ENCODE results near the gene STK36. TPM values are rescaled to one million over a fixed set of nuclear protein-coding genes. Genes with fewer than 3 reads are reported as not detected.

STK36 gene
- total and polyA plus RNA-seq, 2 donors (not counting 1 experiment from before 2014, with no cell fraction given), result 29.0 to 42.9 TPM

- intact Hi-C loops (cut with micrococcal nuclease), result no loop called here
Observed at GRCh38 chr2:218694405-218695145, 22.7 kb downstream of the STK36 start.

More at GRCh38 chr2:218694405-218695145, 22.7 kb downstream of the STK36 start:
- no peak overlapping the region for H3K27ac ChIP-seq (ENCODE audit: low read length in 2 of 2)
- H3K79me2 ChIP-seq (ENCODE audit: control insufficient read depth, insufficient read depth, low read length), result no peaks in the 10 kb centered on the region
- ChIA-PET POLR2A (no interaction called here), CTCF (interaction anchor here (0.7 kb wide), 1 partner anchor 35 kb away, joined by 3 read pairs; the partner anchor contains the start of genes BCS1L and ZNF142)
- H3K9ac ChIP-seq (ENCODE audit: low read length), result no peak overlapping the region
- H2AFZ ChIP-seq (ENCODE audit: insufficient read depth, low read depth, low read length, poor library complexity, severe bottlenecking), result no peak overlapping the region
- ATAC-seq (ENCODE audit: low read depth) (no peak), DNase-seq (no peak)
- H3K27me3 Mint-ChIP-seq, result no peaks in the 10 kb centered on the region
- peaks cover 0 to 16% of the 10 kb centered on the region in 2 experiments for H3K36me3 ChIP-seq (replicated peaks in 1 of 2; ENCODE audit: control extremely low read depth in 1 of 2, control insufficient read depth in 1 of 2, extremely low read depth in 1 of 2, insufficient read depth in 2 of 2, low read length in 1 of 2)
- no peak overlapping the region for H3K27ac Mint-ChIP-seq
- H3K4me3 Mint-ChIP-seq, result no peak overlapping the region
- no peaks in the 10 kb centered on the region for H3K9me3 ChIP-seq (ENCODE audit: control extremely low read depth in 1 of 3, control insufficient read depth in 2 of 3, insufficient read depth in 1 of 3, low read length in 2 of 3)
- no peaks in the 10 kb centered on the region for H3K27me3 ChIP-seq (replicated peaks in 1 of 4; ENCODE audit: control extremely low read depth in 1 of 4, control insufficient read depth in 3 of 4, insufficient read depth in 4 of 4, low read length in 3 of 4)
- H3K4me2 ChIP-seq (replicated peaks; ENCODE audit: low read depth, low read length, poor library complexity, severe bottlenecking), result no peak overlapping the region
- H3K4me1 ChIP-seq (ENCODE audit: control insufficient read depth in 2 of 2, insufficient read depth in 2 of 2, low read length in 2 of 2), result no peaks in the 10 kb centered on the region
- 100% methylated on average over 1 of the region's 3 CpGs for WGBS (ENCODE audit: insufficient coverage)
- no peak overlapping the region for H3K4me3 ChIP-seq (ENCODE audit: control extremely low read depth in 1 of 5, extremely low read depth in 1 of 5, insufficient read depth in 1 of 5, low read depth in 2 of 5, low read length in 4 of 5)
- no peaks in the 10 kb centered on the region for H4K20me1 ChIP-seq (ENCODE audit: control insufficient read depth, insufficient read depth, low read length, poor library complexity, severe bottlenecking)
- H3K4me1 Mint-ChIP-seq, result no peaks in the 10 kb centered on the region
- no peaks in the 10 kb centered on the region for H3K9me3 Mint-ChIP-seq (ENCODE audit: insufficient read depth)
- TF ChIP-seq CTCF (IDR thresholded peaks at IDR 0.05) (no peak), EZH2 (IDR thresholded peaks at IDR 0.05; ENCODE audit: borderline replicate concordance, insufficient read depth, low read depth, low read length, poor library complexity, severe bottlenecking) (no peak)

Data from B cell (primary cell).